ENCODE measurements around the gene GALNT7.

The GALNT7 gene

DNA sequence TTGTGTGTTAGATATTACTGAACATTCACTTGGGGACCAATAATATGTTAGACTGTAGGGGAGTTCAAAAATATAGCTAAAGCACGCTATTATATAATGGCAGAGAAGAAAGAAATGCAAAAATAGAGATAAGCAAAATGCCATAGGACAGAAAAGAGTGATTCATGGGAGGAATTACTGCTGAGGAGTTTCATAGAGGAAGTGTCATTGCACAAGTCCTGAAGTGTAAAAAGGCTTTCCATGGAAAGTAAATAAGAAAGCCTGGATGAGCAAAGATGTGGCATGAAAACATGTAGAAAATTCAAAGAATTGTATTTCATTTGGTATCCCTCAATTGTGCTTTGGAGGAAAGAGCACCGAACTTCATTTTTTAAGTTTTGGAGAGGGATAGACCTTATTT is 151.1 kb downstream of the GALNT7 start:
- TF ChIP-seq, protein P1, sequence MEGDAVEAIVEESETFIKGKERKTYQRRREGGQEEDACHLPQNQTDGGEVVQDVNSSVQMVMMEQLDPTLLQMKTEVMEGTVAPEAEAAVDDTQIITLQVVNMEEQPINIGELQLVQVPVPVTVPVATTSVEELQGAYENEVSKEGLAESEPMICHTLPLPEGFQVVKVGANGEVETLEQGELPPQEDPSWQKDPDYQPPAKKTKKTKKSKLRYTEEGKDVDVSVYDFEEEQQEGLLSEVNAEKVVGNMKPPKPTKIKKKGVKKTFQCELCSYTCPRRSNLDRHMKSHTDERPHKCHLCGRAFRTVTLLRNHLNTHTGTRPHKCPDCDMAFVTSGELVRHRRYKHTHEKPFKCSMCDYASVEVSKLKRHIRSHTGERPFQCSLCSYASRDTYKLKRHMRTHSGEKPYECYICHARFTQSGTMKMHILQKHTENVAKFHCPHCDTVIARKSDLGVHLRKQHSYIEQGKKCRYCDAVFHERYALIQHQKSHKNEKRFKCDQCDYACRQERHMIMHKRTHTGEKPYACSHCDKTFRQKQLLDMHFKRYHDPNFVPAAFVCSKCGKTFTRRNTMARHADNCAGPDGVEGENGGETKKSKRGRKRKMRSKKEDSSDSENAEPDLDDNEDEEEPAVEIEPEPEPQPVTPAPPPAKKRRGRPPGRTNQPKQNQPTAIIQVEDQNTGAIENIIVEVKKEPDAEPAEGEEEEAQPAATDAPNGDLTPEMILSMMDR (IDR thresholded peaks at IDR 0.05; ENCODE audit: low read depth, low read length): no peak
- no peak overlapping the region for H3K4me3 ChIP-seq (ENCODE audit: low read depth, low read length)

DNA sequence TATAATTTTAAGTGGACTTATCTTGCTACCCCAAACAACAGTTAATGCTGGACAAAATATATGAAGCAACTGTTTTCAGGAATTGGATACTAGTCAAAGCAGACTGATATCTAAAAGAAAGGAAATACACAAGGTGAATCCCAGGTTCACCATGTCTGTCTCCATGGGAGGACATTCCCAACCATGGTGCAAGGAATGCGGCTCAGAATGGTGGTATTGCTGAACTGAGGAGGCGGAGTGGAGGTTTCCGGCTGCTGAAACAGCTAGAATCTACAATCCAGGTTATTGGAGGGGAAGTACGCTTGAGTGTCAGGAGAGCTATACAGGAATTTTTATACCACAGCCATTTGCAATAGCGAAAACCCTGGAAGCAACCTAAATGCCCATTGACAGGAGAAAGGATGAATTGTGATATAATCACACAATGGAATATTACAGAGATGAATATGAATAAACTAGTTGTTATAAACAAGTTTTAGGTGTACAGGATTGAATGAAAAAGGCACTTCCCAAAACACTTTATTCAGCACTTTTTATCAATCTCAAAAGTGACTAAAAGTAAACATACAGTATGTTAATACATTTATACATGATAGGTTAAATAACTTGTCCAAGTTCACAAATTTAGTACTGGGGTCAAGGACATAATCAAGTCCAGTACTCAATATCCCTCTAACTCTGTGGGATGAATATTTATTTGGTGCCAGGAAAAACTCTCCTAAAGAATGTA is 156.6 kb downstream of the GALNT7 start:
- TF ChIP-seq, protein P1 (IDR thresholded peaks at IDR 0.05; ENCODE audit: low read depth, low read length): no peak
- H3K4me3 ChIP-seq (ENCODE audit: low read depth, low read length): no peak overlapping the region

DNA sequence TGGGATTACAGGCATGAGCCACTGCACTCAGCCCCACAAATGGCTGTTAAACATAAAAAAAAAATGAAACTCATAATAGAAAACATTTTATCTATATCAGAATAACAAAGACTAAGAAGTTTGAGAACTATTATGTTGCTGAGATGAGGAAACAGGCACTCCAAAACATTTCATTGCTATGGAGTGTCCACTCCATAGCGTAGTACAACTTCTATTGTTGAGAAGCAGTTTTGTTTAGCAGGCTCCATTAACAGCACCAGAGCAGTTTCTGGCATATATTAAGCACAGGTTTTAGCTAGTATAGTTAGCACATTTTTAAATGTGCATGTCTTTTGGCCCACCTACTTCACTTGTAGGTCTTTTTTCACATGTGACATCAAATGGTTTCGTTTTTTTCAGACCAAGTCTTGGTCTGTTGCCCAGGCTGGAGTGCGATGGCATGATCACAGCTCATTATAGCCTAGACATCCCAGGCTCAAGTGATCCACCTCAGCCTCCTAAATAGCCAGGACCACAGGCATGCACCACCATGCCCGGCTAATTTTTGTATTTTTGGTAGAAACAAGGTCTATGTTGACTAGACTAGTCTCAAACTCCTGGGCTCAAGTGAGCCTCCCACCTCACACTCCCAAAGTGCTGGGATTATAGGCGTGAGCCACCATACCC is 159.8 kb downstream of the GALNT7 start:
- TF ChIP-seq, protein P1 (IDR thresholded peaks at IDR 0.05; ENCODE audit: low read depth, low read length): no peak

DNA sequence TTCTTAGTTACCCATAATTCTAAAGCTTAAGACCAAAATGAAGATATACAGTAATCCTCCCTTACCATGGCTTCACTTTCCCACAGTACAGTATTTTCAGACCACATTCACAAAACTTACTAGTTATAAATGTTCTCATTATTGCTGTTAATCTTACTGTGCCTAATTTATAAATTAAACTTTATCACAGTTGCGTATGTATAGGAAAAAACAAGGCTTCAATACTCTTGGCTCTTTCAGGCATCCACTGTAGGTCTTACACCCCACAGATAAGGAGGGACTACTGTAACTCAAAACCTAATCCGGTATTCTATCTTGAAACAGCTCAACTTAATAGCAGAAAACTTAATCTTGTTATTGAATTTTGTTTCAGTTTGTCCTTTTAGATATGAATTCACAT is 162.0 kb downstream of the GALNT7 start:
- TF ChIP-seq, protein P1 (IDR thresholded peaks at IDR 0.05; ENCODE audit: low read depth, low read length): no peak
- no peak overlapping the region for H3K4me3 ChIP-seq (ENCODE audit: low read depth, low read length)

More for the DNA sequence above, 159.8 kb downstream of the GALNT7 start:
- no peak overlapping the region for H3K4me3 ChIP-seq (ENCODE audit: low read depth, low read length)

DNA sequence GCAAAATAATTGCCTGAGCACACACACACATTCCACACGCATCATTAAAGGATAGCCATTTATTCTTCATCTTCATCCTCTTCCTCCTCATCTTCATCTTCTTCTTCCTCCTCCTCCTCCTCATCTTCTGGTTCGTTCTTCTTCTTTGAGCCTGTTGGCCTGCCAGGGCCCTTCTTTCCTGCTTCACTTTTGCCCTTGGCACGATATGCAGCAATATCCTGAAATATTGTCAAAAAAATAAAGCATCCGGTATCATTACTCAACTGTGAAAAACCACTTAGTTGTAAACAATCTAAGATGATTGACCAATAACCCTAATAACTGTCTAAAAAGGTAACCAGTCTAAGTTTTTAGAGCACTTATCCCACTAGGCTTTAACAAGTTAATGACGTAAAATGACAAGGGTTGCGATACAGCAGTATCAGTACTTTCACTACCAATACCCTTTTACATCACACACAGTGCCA is 163.4 kb downstream of the GALNT7 start:
- H3K4me3 ChIP-seq (ENCODE audit: low read depth, low read length): peak overlapping the region; percentile 97
- TF ChIP-seq, protein P1 (IDR thresholded peaks at IDR 0.05; ENCODE audit: low read depth, low read length): no peak

DNA sequence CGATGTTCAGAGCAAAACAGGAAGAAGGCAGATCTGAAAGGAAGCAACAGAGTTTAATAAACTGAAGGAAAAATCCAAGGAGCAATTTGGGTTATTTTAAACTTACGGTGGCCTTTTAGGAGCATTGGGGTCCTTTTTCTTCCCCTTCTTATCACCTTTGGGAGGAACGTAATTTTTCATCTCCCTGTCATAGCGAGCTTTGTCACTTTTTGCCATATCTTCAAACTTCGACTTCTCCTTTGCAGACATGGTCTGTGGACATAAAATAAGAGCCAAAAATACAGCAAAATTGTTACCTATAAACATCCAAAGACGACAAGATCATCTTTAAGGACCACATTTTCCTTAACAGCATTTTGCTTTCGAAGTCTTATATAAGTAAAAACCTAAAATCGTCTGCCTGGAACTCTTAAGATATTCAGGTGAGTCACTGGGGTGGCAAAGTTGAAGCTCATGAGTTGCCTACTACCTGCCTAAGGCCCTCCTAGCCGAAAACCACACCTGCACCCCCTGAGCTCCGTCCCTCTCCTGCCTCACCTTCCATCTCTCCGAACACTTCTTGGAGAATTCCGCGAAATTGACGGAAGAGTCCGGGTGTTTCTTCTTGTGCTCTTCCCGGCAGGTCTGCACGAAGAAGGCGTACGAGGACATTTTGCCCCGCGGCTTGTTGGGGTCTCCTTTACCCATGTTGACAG is 164.5 kb downstream of the GALNT7 start:
- H3K4me3 ChIP-seq (ENCODE audit: low read depth, low read length): peak overlapping the region; percentile 97
- TF ChIP-seq, protein P1 (IDR thresholded peaks at IDR 0.05; ENCODE audit: low read depth, low read length): no peak

Data from WI38 (cell line).